CD4-positive, alpha-beta T cell treated with Interleukin-4 for 4 hours (primary cell): ENCODE data around the gene PAWR.
"Not testable (repeated sequence)": the region's sequence is repeated elsewhere in the genome, so short reads cannot be mapped to it uniquely, and the experiment has no call there.

Experiments used
- DNase-seq: peaks from one replicate; pipeline ENCODE4 v3.0.0-alpha.2; 2020

Gene PAWR

GRCh38 chr12:79585147-79585546, 105.6 kb downstream of the PAWR start:
- no peak for DNase-seq

- no peak for DNase-seq
Measured at GRCh38 chr12:79573820-79574219, 116.9 kb downstream of the PAWR start.

GRCh38 chr12:79569679-79570078, 121.1 kb downstream of the PAWR start:
- no peak for DNase-seq

GRCh38 chr12:79567175-79567563, 123.6 kb downstream of the PAWR start:
- no peak for DNase-seq

- no peak for DNase-seq
Measured at GRCh38 chr12:79566452-79567174, 124.2 kb downstream of the PAWR start.

GRCh38 chr12:79564727-79565350, 125.9 kb downstream of the PAWR start:
- DNase-seq = not testable (repeated sequence)

GRCh38 chr12:79563021-79563740, 127.6 kb downstream of the PAWR start:
- no peak for DNase-seq

- DNase-seq = no peak
Measured at GRCh38 chr12:79561401-79562132, 129.2 kb downstream of the PAWR start.

GRCh38 chr12:79560225-79560889, 130.4 kb downstream of the PAWR start:
- no peak for DNase-seq

- DNase-seq = no peak
Measured at GRCh38 chr12:79559591-79559990, 131.2 kb downstream of the PAWR start.

GRCh38 chr12:79558924-79559469, 131.8 kb downstream of the PAWR start:
- no peak for DNase-seq

GRCh38 chr12:79557690-79558315, 133.0 kb downstream of the PAWR start:
- DNase-seq = no peak

- no peak for DNase-seq
Measured at GRCh38 chr12:79555028-79555925, 135.5 kb downstream of the PAWR start.

GRCh38 chr12:79553863-79554574, 136.7 kb downstream of the PAWR start:
- DNase-seq = no peak

GRCh38 chr12:79552192-79552591, 138.6 kb downstream of the PAWR start:
- no peak for DNase-seq

GRCh38 chr12:79549531-79550271, 141.1 kb downstream of the PAWR start:
- DNase-seq = no peak

- DNase-seq = no peak
Measured at GRCh38 chr12:79548610-79548924, 142.2 kb downstream of the PAWR start.

- DNase-seq = no peak
Measured at GRCh38 chr12:79547735-79548609, 142.8 kb downstream of the PAWR start.
